Measurements from ENCODE around the gene NCKAP5.

GRCh38 chr2:133109772-133110171 is 458.5 kb downstream of the NCKAP5 start:
- TF ChIP-seq ZNF142 (CRISPR knock-in tag; IDR thresholded peaks at IDR 0.05) = no peak
- TF ChIP-seq TAF1 (CRISPR knock-in tag; IDR thresholded peaks at IDR 0.05) = no peak
- no peak for TF ChIP-seq CENPX (CRISPR knock-in tag; IDR thresholded peaks at IDR 0.05)
- no peak for TF ChIP-seq HMG20B (CRISPR knock-in tag; conservative IDR thresholded peaks at IDR 0.05)
- TF ChIP-seq POLR2A (IDR thresholded peaks at IDR 0.05; ENCODE audit: insufficient read depth in 1 of 2, low read depth in 2 of 2, low read length in 2 of 2) = no peak
- TF ChIP-seq GATAD2A (CRISPR knock-in tag; IDR thresholded peaks at IDR 0.05) = no peak
- TF ChIP-seq CTCF (CRISPR knock-in tag; IDR thresholded peaks at IDR 0.05) = no peak
- TF ChIP-seq ZNF441 (CRISPR knock-in tag; IDR thresholded peaks at IDR 0.05; ENCODE audit: borderline replicate concordance) = no peak

Measured in HepG2 (cell line).